Stimulated activated CD4-positive, alpha-beta T cell treated with anti-CD3 and anti-CD28 coated beads, Interleukin-15, amount 100 ng/mL, for 48 hours (primary cell): ENCODE data around the gene JOSD1.
A peak's percentile ranks its signal among the peaks of the same experiment; 100 is the strongest.

Experiments
- DNase-seq, 2 donors: peaks; one replicate each; pipeline ENCODE4 v3.0.0-alpha.2; 2020; ENCODE audit warnings: low read depth in 2 of 2

The JOSD1 gene

GRCh38 chr22:38700789-38701628, at the start of gene JOSD1:
Gene JOSD1 (minus strand): TSS chr22:38700943. CDS start chr22:38699987, 956 bp downstream.
- DNase-seq = peak; percentile 95 to 97

GRCh38 chr22:38750104-38750503, 49.4 kb upstream of the JOSD1 start:
- no peak for DNase-seq

GRCh38 chr22:38748487-38749136, 47.9 kb upstream of the JOSD1 start:
- no peak for DNase-seq

GRCh38 chr22:38745676-38746460, 45.1 kb upstream of the JOSD1 start:
- no peak for DNase-seq

GRCh38 chr22:38744981-38745380, 44.2 kb upstream of the JOSD1 start:
- DNase-seq = no peak

- no peak for DNase-seq
Observed at GRCh38 chr22:38742176-38742942, 41.6 kb upstream of the JOSD1 start.

- no peak for DNase-seq
Observed at GRCh38 chr22:38741576-38741975, 40.8 kb upstream of the JOSD1 start.

- DNase-seq = no peak
Observed at GRCh38 chr22:38741166-38741565, 40.4 kb upstream of the JOSD1 start.

- no peak for DNase-seq
Observed at GRCh38 chr22:38740754-38741153, 40.0 kb upstream of the JOSD1 start.

GRCh38 chr22:38740116-38740723, 39.5 kb upstream of the JOSD1 start:
- DNase-seq = no peak

- no peak for DNase-seq
Observed at GRCh38 chr22:38739300-38740055, 38.7 kb upstream of the JOSD1 start.

GRCh38 chr22:38738475-38739070, 37.8 kb upstream of the JOSD1 start:
- no peak for DNase-seq

GRCh38 chr22:38737302-38738060, 36.7 kb upstream of the JOSD1 start:
- no peak for DNase-seq

GRCh38 chr22:38736257-38736570, 35.5 kb upstream of the JOSD1 start:
- no peak for DNase-seq

- no peak for DNase-seq
Observed at GRCh38 chr22:38735465-38736256, 34.9 kb upstream of the JOSD1 start.

- no peak for DNase-seq
Observed at GRCh38 chr22:38735126-38735464, 34.4 kb upstream of the JOSD1 start.

- DNase-seq = no peak
Observed at GRCh38 chr22:38734421-38735100, 33.8 kb upstream of the JOSD1 start.

- DNase-seq = no peak
Observed at GRCh38 chr22:38733724-38734381, 33.1 kb upstream of the JOSD1 start.
